Measurements from ENCODE around the gene TMEM63A.

Gene TMEM63A

GRCh38 chr1:225892307-225892706 lies 10.1 kb upstream of the TMEM63A start:
- TF ChIP-seq CTCF (IDR thresholded peaks at IDR 0.05; ENCODE audit: low read depth, low read length), result no peak
- H3K36me3 ChIP-seq, result no peaks in the 10 kb centered on the region

DNA sequence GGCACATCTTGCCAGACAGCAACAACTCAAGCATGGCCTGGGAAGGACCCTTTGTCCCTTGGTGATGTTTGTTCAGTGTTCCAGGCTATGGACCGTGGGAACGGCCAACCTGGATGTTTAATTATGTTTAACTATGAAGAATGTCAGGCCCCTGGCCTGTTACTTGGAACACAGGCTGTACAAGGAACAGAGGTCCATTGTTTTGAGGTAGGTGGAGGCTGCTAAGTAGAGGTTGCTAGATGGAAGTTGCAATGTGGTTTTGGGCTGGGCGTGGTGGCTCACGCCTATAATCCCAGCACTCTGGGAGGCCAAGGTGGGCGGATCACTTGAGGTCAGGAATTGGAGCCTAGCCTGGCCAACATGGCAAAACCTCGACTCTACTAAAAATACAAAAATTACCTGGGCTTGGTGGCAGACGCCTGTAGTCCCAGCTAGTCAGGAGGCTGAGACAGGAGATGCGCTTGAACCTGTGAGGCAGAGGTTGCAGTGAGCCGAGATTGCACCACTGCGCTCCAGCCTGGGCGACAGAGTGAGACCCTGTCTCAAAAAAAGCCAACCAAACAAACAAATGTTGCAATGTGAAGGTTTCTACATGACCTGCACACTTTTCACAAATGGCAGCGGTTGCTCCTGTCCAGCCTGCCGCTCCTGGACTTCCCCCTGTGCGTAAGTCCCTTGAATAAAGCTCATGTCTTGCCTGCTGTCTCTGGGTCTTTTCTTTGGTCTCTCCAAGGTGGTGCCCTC lies 9.2 kb upstream of the TMEM63A start:
- DNase-seq, result no peak
- Histone ChIP-seq H3K4me1 (no peaks in the 10 kb centered on the region), H3K9me3 (no peaks in the 10 kb centered on the region), H3K4me3 (ENCODE audit: low read depth, low read length) (no peak overlapping the region), H3K27me3 (no peaks in the 10 kb centered on the region), H3K36me3 (no peaks in the 10 kb centered on the region)
- TF ChIP-seq CTCF (IDR thresholded peaks at IDR 0.05; ENCODE audit: low read depth, low read length), result no peak

More at GRCh38 chr1:225892307-225892706, 10.1 kb upstream of the TMEM63A start:
- DNase-seq, result no peak
- Histone ChIP-seq H3K9me3 (no peaks in the 10 kb centered on the region), H3K4me1 (no peaks in the 10 kb centered on the region), H3K4me3 (ENCODE audit: low read depth, low read length) (no peak overlapping the region), H3K27me3 (no peaks in the 10 kb centered on the region)

GRCh38 chr1:225890346-225891228 lies 8.4 kb upstream of the TMEM63A start:
- no peaks in the 10 kb centered on the region for H3K4me1 ChIP-seq
- TF ChIP-seq CTCF (IDR thresholded peaks at IDR 0.05; ENCODE audit: low read depth, low read length), result no peak
- no peaks in the 10 kb centered on the region for H3K27me3 ChIP-seq
- no peak overlapping the region for H3K4me3 ChIP-seq (ENCODE audit: low read depth, low read length)
- no peaks in the 10 kb centered on the region for H3K36me3 ChIP-seq
- DNase-seq, result no peak
- H3K9me3 ChIP-seq, result no peaks in the 10 kb centered on the region

DNA sequence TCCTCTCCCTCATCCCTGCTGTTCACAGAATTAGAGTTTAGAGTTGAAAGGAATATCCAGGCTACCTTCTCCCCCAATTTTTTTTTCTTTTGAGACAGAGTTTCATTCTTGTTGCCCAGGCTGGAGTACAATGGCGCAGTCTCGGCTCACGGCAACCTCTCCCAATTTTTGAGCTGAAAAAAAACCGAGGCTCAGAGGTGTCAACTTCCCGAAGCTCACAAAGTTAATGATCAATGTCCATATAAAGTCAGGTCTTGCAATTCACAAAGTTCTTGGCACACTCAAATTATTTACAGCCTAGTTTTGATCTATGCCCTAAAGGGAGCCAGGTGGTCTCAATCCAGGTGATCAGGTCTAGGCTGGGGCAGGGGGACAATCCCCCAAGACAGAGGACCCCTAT lies 7.6 kb upstream of the TMEM63A start:
- Histone ChIP-seq H3K9me3 (no peaks in the 10 kb centered on the region), H3K4me3 (ENCODE audit: low read depth, low read length) (no peak overlapping the region), H3K36me3 (no peaks in the 10 kb centered on the region), H3K4me1 (no peaks in the 10 kb centered on the region), H3K27me3 (no peaks in the 10 kb centered on the region)
- TF ChIP-seq CTCF (IDR thresholded peaks at IDR 0.05; ENCODE audit: low read depth, low read length), result no peak
- DNase-seq, result no peak

DNA sequence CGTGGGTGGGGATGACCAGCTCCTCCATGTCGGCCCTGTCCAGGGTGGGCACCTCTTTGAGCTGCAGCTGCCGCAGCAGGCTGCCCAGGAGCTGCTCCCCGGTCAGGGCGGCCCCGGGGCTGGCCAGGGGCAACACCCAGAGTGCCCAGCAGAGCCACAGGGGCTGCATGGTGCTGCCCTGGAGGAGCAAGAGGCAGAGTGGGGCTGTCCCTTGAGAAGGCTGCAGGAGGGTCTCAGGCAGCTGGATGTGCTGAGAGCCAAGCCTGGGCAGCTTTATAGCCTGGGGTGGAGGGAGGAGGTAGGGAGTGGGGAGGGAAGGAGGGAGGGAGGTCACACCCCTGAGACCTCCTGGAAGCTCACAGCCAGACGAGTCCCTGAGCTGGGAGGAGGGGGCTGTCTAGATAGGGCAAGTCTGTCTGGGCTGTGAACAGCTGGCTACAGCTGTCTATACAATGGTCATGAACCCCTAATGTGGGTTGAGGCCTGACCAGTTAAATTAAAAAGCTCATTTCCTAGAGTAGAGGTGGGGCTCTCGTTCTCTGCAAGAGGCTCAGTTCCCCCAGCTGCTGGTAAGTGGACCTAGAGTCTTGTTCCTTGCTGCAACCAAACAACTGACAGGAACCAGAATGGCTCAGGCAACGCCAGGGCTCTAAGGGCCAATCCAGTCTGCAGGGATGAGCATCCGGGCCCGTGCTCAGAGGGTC lies 6.9 kb upstream of the TMEM63A start, which contains the start of gene LEFTY1:
LEFTY1 (minus strand) TSS at position 249 of the 704 bp plus-strand sequence; CDS start at position 169, 80 bp downstream.
- TF ChIP-seq CTCF (IDR thresholded peaks at IDR 0.05; ENCODE audit: low read depth, low read length), result no peak
- Histone ChIP-seq H3K4me1 (no peaks in the 10 kb centered on the region), H3K36me3 (no peaks in the 10 kb centered on the region), H3K4me3 (ENCODE audit: low read depth, low read length) (no peak within 1 kb of the TSS), H3K27me3 (no peaks in the 10 kb centered on the region), H3K9me3 (no peaks in the 10 kb centered on the region)
- DNase-seq, result no peak
